D341Med (cell line): ENCODE data around the gene FOXJ1.

Source experiments
- DNase-seq: peaks from one replicate; pipeline ENCODE4 v3.0.0; 2012; ENCODE audit warnings: low spot score

FOXJ1 gene

GRCh38 chr17:76140661-76141211 is 309 bp downstream of the FOXJ1 start:
- DNase-seq, result no peak

GRCh38 chr17:76139801-76140660 is 1.0 kb downstream of the FOXJ1 start:
- DNase-seq, result peak; percentile 52

- no peak for DNase-seq
Observed at GRCh38 chr17:76138896-76139752, 1.9 kb downstream of the FOXJ1 start.

GRCh38 chr17:76138234-76138895 is 2.7 kb downstream of the FOXJ1 start:
- DNase-seq, result no peak

- DNase-seq, result no peak
Observed at GRCh38 chr17:76137351-76138233, 3.5 kb downstream of the FOXJ1 start.

- DNase-seq, result no peak
Observed at GRCh38 chr17:76137001-76137350, 4.1 kb downstream of the FOXJ1 start.

GRCh38 chr17:76136276-76137000 is 4.6 kb downstream of the FOXJ1 start:
- peak; percentile 91 for DNase-seq

- DNase-seq, result no peak
Observed at GRCh38 chr17:76135810-76136188, 5.2 kb downstream of the FOXJ1 start.

- no peak for DNase-seq
Observed at GRCh38 chr17:76134911-76135809, 5.9 kb downstream of the FOXJ1 start.

GRCh38 chr17:76132574-76133338 is 8.3 kb downstream of the FOXJ1 start:
- DNase-seq, result no peak

GRCh38 chr17:76131692-76132573 is 9.1 kb downstream of the FOXJ1 start:
- no peak for DNase-seq

GRCh38 chr17:76131051-76131691 is 9.9 kb downstream of the FOXJ1 start:
- no peak for DNase-seq

GRCh38 chr17:76130473-76130872 is 10.6 kb downstream of the FOXJ1 start:
- DNase-seq, result no peak

GRCh38 chr17:76125922-76126321 is 15.1 kb downstream of the FOXJ1 start:
- DNase-seq, result no peak

GRCh38 chr17:76125391-76125675 is 15.7 kb downstream of the FOXJ1 start:
- DNase-seq, result no peak

GRCh38 chr17:76124582-76125390 is 16.3 kb downstream of the FOXJ1 start:
- DNase-seq, result peak; percentile 57
